ENCODE measurements around the gene DNLZ. TPM values are rescaled to one million over a fixed set of nuclear protein-coding genes. Genes with fewer than 3 reads are reported as not detected.
A peak's percentile ranks its signal among the peaks of the same experiment; 100 is the strongest.

The DNLZ gene
- polyA plus RNA-seq, 2 of the 4 experiments (the other 2 are of a cell fraction): 8.0 to 19.9 TPM

- Histone ChIP-seq H3K9me3 (no peaks in the 10 kb centered on the region), H3K4me2 (no peak overlapping the region), H3K4me3 (no peak overlapping the region), H3K4me1 (peaks cover 8% of the 10 kb centered on the region; the same call in 2 of the 3 replicates), H3K27ac (no peak overlapping the region)
- ATAC-seq: peak in 1 of 2 experiments; percentile 17; a peak in 3 of 6 replicates
- FAIRE-seq: no peak
- no peak for TF ChIP-seq NR3C1 (IDR thresholded peaks at IDR 0.05)
- no peak for TF ChIP-seq FOXS1 (CRISPR knock-in tag; IDR thresholded peaks at IDR 0.05)
- TF ChIP-seq, protein P1, sequence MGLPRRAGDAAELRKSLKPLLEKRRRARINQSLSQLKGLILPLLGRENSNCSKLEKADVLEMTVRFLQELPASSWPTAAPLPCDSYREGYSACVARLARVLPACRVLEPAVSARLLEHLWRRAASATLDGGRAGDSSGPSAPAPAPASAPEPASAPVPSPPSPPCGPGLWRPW (IDR thresholded peaks at IDR 0.05): no peak
- no peak for TF ChIP-seq ZFP36 (IDR thresholded peaks at IDR 0.05; ENCODE audit: borderline replicate concordance, partially characterized antibody)
- TF ChIP-seq HMGXB4 (CRISPR knock-in tag; IDR thresholded peaks at IDR 0.05; ENCODE audit: borderline replicate concordance): no peak
- WGBS (ENCODE audit: missing lambda C conversion rate): 69% methylated on average over 34 of the region's 60 CpGs
- POLR2A ChIA-PET: interaction anchor here (1.1 kb wide), 1 partner anchor 20 kb away, joined by 3 read pairs; no protein-coding TSS in a partner anchor
- peak in 1 of 2 experiments; percentile 68 for DNase-seq (ENCODE audit: low read depth in 1 of 2, low spot score in 1 of 2)
- CTCF ChIA-PET: interaction anchor here (0.6 to 1.0 kb wide), 2 partner anchors 21 to 196 kb away, joined by 3 to 5 read pairs; partner anchors contain the start of gene DNLZ
These were observed 21.1 kb downstream of the DNLZ start for GRCh38 chr9:136342181-136343120.

GRCh38 chr9:136341769-136342168 is 21.8 kb downstream of the DNLZ start:
- Histone ChIP-seq H3K27ac (no peak overlapping the region), H3K4me3 (no peak overlapping the region), H3K4me2 (no peak overlapping the region), H3K9me3 (no peaks in the 10 kb centered on the region), H3K4me1 (peaks cover 8% of the 10 kb centered on the region; the same call in 2 of the 3 replicates)
- FAIRE-seq (no peak), ATAC-seq (no peak), DNase-seq (ENCODE audit: low read depth in 1 of 2, low spot score in 1 of 2) (no peak)
- CTCF ChIA-PET: interaction anchor here (1.0 kb wide), 1 partner anchor 22 kb away, joined by 5 read pairs; the partner anchor contains the start of gene DNLZ
- 91% methylated on average over 10 of the region's 10 CpGs for WGBS (ENCODE audit: missing lambda C conversion rate)
- no peak for TF ChIP-seq KDM5A (IDR thresholded peaks at IDR 0.05)
- no peak for TF ChIP-seq SMC3 (IDR thresholded peaks at IDR 0.05)
- TF ChIP-seq HMGXB4 (CRISPR knock-in tag; IDR thresholded peaks at IDR 0.05; ENCODE audit: borderline replicate concordance): no peak
- POLR2A ChIA-PET: no interaction called here

DNA sequence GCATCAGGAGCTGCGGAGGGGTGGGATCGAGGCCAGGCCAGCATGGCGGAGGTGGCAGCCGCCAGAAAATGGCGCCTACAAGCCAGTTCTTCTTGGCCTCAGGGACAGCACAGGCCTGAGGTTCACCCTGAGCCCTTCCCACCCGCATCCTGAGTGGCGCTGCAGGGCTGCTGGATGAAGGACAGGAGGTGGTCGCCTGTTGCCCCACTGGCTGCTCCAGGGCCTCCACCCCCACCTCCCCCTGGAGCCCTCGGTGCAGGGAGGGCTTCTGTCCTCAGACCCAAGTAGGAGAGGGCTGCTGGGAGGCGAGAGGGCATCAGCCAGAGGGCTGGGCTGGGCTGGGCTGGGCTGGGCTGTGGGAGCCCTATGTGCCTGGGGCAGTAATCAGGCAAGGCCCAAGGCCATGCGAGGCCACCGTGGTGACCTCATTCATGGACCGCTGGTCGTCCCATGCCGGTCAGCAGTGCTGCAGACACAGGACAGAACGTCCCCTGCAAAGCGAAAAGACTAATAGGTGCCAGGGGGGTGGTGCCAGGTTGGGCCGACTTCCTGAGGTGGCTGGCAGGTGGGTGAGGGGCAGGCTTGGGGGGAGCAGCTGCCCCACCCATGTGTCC is 22.4 kb downstream of the DNLZ start:
- Histone ChIP-seq H3K4me2 (no peak overlapping the region), H3K27ac (no peak overlapping the region), H3K4me3 (no peak overlapping the region), H3K9me3 (no peaks in the 10 kb centered on the region), H3K4me1 (peaks cover 8% of the 10 kb centered on the region; the same call in 2 of the 3 replicates)
- ATAC-seq (no peak), FAIRE-seq (no peak), DNase-seq (ENCODE audit: low read depth in 1 of 2, low spot score in 1 of 2) (no peak)
- TF ChIP-seq SREBF2 (IDR thresholded peaks at IDR 0.05) (no peak), HEYL (CRISPR knock-in tag; IDR thresholded peaks at IDR 0.05) (no peak), CEBPB (IDR thresholded peaks at IDR 0.05) (no peak), EHF (CRISPR knock-in tag; IDR thresholded peaks at IDR 0.05) (no peak)
- POLR2A ChIA-PET: no interaction called here
- 89% methylated on average over 10 of the region's 18 CpGs for WGBS (ENCODE audit: missing lambda C conversion rate)
- CTCF ChIA-PET: interaction anchor here (1.8 to 2.0 kb wide), 2 partner anchors 11 to 29 kb away, joined by 7 to 18 read pairs; no protein-coding TSS in a partner anchor

Measured in A549 (cell line).